Inflammatory macrophage treated with lipopolysaccharide for 1 hour (primary cell): ENCODE results near the gene PPP1R7.

Experiments
- DNase-seq, 2 donors: peaks; one replicate each; pipeline ENCODE4 v3.0.0-alpha.2; 2020 to 2022

The PPP1R7 gene

DNA sequence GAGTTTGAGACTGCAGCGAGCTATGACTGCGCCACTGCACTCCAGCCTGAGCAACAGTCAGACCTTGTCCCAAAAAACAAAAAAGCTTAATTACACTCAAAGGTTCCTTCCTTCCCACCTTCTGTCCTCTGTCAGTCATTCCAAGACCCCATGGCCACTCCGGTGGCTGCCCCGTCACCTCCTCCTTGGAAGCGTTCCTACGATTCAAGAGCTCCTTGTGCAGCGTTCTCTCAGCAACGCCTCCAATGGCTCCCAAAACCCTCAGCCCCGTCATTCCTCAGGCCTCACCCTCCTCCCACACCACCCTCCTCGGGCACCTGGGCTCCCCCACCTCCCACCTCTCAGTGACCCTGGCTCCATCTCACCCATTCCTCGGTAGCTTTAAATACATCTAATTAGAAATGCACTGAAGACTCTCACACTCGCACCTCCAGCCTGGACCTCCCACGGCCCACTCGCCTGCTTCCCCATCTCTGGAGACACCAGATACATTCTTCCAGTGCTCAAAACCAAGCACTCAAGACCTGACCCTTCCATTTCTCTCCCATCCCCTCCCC, 9.0 kb upstream of the PPP1R7 start:
- DNase-seq: no peak

DNA sequence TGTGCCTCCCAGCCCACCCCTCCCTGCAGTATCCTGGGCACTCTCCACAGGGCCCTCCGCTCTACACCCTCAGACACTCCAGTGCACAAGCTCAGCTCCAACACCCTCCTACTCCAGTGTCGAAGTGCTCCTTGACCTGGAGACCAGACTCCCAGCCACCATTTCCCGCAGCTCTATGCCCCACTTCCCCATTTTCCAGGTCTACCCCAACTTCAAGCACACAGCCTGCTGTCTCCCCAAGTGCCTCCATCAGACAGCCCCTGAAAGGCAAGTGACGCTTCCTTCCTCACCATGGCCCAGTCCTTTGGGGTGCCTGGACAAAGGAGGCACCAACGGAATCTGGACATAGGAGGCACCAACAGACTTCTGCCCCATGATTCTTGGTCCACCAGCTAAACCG, 8.2 kb upstream of the PPP1R7 start:
- no peak for DNase-seq

DNA sequence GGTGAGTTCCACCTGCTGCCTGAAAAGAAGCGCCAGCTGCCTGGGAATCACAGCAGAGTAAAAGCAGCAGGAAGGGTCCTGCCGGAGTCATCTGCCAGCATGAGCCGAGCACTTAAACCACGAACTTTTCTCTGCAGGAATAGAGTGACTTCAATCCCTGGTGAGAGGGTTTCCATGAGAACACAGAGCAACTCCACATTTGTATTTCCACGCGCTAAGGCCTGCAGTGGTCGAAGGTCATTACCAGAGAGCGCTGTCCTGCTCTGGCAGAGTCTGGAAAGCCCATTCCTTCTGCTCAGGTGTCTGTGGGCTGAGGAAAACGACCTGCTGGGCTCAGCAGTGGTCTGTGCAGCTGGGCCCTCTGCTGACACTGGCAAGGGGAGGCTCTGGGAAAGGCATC, 7.7 kb upstream of the PPP1R7 start:
- DNase-seq: no peak

DNA sequence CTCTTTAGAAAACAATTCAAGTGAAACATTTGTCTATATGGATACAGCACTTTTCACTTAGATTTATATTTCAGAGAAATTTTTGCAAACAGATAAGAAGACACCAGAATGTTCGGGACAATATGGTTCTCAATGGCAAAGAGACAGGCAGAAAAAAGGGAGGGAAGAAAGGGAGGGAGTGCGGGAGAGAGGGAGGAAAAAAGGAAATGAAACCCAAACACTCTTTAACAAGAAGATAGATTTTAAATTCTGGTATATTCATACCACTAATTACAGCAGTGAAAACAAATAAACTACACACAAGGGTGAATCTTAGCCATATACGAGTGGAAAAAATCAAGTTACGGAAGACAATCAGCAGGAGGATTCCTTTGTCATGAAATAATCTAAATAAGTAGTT, 4.0 kb upstream of the PPP1R7 start:
- no peak for DNase-seq

DNA sequence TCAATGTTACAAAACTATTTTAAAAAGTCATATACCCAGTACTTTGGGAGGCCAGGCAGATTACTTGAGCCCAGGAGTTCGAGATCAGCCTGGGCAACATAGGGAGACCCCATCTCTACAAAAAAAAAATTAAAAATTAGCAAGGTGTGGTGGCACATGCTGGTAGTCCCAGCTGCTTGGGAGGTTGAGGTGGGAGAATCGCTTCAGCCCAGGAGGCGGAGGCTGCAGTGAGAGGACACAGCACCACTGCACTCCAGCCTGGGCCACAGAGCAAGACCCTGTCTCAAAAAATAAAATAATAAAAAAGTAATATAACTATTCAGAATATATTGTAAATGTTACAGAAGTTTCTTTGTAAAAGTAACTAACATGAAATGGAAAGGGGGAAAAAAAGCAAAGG, 2.9 kb upstream of the PPP1R7 start:
- no peak for DNase-seq

DNA sequence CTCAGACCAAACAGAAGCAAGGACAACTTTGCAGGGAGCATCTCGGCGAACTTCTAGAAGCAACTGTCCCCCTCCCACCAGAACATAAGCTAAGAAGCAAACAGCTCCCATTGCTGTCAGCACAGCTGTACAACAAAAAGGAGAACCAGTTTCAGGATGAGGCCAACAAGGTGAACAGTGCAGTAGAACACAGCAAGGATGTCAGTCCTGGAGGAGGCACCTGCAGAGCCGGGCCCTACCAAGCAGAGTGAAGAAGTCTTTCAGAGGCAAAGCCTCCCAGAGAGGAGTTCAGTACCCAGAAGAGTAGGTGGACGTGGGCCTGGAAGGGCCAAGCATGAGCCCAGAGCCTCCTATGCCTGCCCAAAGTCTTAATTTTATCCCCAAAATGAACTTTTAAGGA, 2.0 kb upstream of the PPP1R7 start:
- DNase-seq: no peak

DNA sequence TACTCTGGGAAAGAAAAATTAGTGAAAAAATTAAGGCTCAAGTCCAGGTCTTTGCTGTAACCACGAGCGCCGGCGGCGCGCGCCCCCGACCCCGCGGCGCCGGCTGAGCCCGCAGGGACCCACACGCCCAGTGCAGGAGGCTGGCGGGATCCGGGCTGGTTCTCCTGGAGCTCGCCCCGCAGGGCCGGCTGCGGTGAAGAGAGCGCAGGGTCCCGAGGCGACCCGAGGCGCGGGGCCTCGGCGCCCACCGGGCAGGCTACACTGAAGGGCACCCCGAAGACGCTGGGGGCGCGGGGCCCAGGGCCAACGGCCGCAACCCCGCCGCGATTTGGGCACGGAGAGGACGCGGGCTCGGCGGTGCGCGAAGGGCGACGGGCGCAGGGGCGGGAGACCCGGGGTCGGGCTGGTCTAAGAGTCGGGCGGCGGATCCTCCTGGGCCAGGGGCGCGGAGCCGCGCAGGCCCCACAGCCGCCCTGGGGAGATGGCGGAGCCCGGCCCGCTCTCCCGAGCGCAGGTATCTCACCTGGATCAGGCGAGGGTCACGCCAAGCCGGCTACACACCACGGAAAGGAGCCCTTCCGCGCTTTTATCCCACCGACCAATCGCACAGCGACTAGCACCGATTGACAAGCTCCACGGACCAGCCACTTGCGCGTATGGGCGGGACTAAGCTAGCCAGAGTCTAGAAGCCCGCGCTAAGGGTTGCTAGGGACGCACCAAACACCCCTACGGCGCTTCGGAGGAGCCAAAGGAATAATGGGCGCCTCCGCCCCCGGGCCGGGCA, 1.2 kb upstream of the PPP1R7 start, which contains the start of gene PASK:
TSS of gene PASK (minus strand) at position 582 of the 784 bp plus-strand sequence. CDS start 6,440 bp downstream, outside the sequence.
- peak; percentile 91 to 93 for DNase-seq

DNA sequence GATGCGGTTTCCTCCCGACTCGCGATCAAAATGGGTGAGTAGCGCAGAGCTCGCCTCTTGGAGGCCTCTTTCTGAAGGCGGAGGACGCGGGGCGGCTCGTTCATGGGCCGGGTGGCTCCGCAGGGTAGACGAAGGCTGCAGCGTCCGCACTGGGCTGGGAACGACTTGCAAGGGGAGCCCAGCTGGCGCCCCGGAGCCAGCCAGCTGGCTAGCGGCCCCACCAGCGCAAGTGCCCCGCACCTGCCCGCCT, 667 bp upstream of the PPP1R7 start:
- DNase-seq: no peak

DNA sequence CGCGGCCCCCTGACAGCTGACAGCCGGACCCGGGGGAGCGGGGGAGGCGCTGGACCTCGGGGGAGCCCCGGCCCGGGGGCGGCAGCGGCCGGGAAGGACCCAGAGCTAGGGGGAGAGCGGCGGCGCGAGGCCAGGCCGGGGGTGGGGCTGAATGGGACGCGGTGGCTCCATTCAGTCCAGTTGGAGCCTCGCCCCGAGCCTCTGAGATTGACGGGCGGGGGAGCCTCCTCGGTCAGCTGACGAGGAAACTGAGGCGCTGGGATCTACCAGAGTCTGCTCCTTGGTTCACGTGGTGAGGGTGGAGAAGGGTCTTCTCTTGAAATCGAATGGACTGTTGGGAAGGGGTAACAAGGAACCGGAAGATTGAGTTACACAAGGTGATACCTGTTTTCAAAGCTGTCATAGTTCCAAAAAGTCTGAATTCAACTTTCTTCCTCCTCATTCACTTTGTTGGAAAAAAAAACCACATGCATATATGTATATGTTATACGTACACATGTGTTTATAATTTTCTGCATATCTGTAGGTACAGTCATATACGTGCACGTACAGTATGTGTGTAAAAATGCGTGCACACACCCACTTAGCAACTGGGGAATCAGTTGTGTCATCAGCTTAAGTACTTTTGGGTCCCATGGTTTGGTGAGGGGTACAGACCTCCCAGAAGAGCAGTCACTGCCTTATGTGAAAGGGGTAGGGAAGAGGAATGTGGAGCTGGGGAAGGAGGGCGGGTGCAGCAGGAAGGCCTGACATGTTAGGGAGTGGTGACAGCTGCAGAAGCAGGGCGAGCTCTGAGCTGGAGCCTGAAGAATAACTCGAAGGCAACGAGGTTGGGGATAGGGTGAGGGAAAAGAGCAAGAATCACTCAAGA, 628 bp downstream of the PPP1R7 start:
- peak in 1 of 2 donors; percentile 44 for DNase-seq

DNA sequence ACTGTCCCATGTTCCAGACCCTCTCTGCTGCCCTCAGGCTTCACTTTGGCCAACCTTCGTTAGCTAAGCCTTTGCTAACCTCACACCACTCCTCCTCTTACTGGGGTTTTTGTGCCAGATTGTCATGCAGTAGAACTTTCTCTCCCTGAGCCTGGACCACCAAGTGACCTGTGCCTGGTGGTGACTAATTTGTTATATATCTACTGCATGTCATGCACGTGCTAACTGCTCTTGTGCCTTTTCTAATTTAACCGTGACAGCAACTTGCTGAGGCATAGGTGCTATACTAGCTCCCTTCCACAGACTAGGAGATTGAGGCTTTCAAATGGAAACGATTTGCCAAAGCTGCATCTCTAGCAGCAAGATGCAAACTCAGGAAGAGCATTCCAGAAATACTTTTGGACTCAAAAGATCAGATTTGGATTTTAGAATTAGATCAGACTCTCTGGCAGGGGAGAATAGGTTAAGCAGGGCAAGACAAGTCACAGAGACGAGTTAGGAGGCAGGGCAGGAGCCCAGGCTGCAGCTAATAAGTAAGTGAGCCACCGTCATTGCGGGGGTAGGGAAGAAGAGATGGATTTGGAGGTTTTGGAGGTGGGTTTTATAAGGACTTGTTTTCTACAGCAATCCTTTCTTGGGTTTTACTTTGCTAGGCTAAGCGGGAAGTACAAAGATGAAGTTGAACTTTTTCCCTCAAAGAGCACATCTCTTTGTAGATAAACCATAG, 1.8 kb downstream of the PPP1R7 start:
- no peak for DNase-seq

DNA sequence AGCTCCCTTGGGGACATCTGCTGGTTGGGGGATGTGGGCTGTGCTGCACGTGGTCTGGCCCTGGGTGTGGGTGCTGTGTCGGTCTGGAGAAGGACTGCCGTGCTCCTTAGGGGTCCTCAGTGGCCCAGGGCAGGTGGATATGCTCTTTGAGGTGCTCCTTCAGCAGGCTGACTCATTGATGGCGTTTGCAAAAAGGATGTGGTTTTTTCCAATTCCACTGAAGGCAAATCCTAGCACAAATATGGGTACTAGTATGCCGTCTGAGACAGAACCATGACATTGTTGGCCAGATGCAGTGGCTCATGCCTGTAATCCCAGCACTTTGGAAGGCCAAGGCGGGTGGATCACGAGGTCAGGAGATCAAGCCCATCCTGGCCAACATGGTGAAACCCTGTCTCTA, 3.3 kb downstream of the PPP1R7 start:
- DNase-seq: no peak

DNA sequence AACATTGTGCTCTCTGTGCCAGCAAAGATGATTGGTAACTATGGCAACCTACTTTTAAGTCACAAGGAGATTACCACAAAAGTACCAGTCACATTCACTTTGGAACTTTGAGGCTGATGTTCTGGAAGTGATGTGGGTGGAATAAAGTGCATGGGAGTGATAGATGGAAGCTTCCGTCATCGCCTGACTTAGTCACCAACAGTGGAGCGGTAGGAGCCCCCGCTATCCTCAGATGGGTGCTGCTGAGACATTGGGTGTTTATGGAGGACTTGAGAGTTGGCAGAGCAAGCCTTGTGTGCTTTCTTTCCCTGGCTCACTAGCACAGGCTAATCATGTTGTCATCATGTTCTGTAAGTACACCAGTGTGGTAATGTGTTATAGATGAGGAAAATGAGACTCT, 4.6 kb downstream of the PPP1R7 start:
- peak in 1 of 2 donors; percentile 13 for DNase-seq

DNA sequence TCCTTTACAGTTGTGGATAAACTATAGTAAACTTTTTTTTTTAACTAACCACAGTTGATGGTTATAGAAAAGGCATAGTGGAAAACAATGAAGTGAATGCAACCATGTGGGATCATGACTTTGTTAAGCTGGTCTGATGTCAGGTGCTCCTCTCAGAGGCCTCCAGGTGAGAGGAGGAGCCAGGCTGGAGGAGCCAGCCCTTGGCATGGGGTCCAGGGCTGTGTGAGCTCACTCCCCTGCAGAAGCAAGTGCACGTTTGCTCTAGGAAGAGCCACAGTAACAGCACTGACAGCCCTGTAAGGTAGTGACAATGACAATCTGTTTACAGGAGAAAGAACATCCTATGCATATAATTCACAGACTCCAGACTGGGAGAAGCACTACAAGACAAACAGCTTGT, 5.7 kb downstream of the PPP1R7 start:
- no peak for DNase-seq

DNA sequence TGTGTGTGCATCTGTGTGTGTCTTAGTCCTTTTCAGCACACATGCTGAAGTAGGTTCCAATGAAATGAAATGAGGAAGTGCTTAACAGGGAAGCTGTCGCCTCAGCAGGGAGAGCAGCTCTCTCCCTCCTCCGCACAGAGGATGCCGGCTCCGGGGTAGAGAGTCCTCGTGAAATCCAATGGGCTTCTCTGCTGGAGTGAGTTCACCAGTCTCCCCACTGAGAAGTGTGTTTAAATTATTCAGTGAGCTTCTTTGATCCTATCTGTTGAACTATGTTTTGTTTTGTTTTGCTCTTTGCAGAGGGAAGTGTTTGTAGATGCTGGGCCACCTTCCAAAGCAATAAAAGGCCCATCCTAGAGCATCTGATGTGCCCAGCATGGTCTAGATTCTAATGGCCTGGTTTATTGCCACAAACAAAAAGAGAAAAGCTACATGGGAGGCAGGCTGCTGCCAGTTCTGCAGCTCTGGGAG, 6.7 kb downstream of the PPP1R7 start:
- DNase-seq: peak; percentile 63 to 68

DNA sequence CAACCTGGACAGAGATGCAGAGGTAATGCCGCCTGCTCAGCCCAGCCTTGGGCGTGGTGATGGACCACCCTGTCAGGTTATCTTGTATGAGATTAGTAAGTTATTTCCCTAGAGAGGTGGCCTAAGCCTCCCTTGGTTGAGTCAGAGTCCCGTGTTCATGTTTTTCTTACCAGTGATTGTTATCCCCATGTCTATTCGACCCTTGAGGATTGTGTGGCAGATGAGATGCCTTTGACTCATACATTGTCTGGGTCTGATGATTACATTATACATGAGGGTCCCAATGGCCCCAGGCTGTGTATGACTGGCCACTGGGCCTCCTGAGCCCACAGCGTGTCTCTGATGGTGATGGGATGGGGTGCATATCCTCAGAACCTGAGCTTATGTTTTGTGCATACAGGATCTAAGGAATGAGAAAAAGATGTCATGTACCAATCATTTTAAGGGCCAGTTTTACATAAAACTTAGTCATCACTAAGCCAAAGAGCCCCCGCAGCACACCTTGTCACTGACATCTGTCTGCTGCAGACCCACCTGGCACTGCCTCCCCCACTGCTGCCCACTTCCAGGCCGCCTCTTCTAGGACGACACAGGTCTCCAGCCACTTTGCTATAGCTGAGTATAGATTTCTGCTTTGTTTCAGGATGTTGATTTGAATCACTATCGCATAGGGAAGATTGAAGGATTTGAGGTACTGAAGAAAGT, 7.7 kb downstream of the PPP1R7 start:
- no peak for DNase-seq

DNA sequence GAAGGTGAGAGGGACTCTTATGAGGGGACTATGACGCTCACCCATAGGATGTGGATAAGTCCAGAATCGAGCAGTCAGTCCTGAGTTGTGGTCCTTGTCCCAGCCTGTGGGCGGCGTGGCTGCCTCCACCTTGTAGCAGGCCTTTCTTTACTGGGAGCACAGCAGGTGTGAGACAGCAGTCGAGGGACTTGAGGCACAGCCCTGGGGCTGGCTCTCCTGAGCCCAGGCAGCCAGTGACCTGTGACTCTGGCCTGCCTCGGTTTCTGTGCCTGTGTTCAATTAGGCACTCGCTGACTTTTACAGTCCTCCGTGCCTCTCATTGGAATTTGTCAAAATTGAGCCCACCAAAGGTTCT, 8.3 kb downstream of the PPP1R7 start:
- DNase-seq: no peak

DNA sequence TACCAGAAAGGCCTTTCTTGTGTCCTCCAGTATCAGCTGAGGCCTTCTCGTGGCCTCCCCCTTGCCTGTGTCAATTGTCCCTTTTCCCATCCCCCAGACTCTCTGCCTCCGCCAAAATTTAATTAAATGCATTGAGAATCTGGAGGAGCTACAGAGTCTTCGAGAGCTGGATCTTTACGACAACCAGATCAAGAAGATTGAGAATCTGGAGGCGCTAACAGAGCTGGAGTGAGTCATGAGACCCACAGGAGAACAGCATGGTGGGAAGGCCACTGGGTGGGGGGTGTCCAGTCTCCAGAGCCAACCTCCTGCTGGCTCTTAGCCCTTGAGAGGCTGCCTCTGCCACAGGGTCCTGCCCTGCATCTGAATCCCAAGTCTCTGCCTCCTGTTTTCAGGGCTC, 8.8 kb downstream of the PPP1R7 start:
- no peak for DNase-seq

DNA sequence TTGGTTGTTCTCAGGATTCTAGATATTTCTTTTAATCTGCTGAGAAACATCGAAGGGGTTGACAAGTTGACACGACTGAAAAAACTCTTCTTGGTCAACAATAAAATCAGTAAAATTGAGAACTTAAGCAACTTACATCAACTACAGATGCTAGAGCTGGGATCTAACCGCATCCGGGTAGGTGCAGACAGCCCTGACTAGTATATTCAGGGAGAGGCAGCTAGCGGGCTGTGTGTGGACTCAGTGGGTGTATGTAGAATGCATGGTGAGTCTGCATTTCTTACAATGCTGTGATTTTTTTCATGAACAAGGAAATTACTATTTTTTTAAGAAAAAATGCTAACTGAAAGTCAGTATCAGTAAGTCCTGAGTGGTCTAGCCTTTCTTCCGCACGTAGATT, 10.1 kb downstream of the PPP1R7 start:
- DNase-seq: no peak

DNA sequence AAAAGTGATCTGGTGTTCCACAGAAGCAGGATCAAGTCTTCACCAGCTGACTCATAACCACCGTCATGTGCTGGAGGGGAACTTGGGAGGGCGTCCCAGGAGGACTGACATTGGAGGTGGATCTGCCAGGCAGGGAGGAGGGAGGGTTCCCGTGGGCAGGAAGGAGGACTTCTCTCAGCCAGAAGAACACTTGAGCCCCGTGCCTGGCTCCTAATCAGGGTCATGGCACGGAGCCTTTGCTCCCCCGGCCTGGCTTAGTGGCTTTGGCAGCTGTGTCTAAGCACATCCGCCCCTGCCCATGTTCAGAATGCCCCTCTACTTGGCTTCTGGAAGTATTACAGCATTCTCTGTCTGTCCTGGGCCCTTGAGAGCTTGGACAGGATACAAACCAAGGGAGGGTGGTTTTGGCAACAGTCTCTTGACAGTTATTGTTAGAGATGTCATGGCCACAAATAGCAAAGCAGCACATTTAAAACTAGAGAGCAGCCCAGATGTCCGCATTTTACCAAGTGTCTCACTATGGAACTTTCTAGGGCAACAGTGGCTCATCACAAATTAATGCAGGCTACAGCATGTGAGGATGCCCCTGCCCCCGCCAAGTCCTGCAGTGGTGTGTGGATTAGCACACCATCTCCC, 11.5 kb downstream of the PPP1R7 start:
- DNase-seq: peak; percentile 33 to 68

DNA sequence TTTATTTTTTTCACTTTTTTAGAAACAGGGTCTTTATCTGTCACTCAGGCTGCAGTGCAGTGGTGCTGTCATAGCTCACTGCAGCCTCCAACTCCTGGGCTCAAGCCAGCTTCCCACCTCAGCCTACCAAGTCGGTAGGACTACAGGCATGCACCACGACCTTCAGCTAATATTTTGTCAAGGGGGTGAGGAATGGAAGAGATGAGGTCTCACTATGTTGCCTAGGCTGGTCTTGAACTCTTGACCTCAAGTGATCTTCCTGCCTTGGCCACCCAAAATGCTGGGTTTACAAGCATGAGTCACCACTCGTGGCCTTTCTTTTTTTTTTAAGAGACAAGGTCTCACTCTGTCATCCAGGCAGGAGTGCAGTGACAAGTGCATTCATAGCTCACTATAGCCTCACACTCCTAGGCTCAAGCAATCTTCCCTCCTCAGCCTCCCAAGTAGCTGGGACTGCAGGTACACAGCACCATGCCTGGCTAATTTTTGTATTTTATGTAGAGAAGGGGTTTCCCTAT, 13.4 kb downstream of the PPP1R7 start:
- DNase-seq: no peak

DNA sequence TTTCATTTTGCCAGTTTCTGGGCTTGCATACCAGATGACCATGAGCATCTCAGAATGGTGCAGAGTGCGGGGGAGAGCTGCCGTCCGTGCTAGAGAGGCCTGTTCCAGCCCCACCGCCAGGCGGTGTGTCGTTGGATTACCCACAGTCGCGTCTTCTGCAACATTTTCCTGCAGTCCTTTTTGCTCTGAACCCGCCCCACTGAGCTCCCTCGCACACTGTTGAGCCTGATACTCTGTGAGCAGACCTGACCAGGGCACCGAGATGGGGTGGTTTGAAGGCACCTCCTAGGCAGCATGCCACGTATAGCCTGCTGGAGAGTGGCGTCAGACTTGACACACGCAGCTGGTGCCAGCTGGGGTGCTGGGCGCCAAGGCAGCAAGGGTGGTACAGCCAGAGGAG, 18.1 kb downstream of the PPP1R7 start:
- DNase-seq: no peak

DNA sequence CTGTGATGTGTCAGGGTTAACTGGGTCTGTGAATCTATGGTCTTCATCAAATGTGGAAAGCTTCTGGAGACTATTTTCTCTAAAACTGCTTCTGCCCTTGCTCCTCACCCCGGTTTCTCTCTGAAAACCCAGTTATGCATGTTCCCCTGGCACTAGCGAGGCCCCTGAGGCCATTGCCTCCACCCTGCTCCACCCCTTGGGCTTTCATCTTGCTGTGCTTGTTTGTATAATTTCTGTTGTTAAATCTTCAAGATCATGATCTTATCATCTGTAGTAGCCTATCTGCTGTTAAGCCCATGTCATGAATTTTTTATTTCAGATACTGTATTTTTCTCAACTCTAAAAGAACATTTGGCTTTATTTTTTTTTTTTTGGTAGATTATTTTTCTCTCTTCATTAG, 23.3 kb downstream of the PPP1R7 start:
- DNase-seq: no peak
